HEK293 (cell line): ENCODE measurements around the gene TUFM.

ENCODE experiments used
- CTCF ChIA-PET: fragments of 350-600 bp; formaldehyde crosslinking; extraction: SDS; loops from one replicate; lab custom pipeline; 2021; ENCODE audit warnings: antibody characterized with exemption; lab: Yijun Ruan, JAX
- POLR2A ChIA-PET: fragments of 300-600 bp; formaldehyde crosslinking; extraction: SDS; loops from one replicate; lab custom pipeline; 2020; ENCODE audit warnings: antibody characterized with exemption, inconsistent platforms; lab: Yijun Ruan, JAX
- H3K27ac ChIP-seq: fragments of 200-500 bp; sonication (Bioruptor generic); 2 replicates; pipeline ENCODE4 v1.5.1; 2014; ENCODE audit warnings: low read depth, low read length, control low read depth, inconsistent platforms; ENCODE audit errors: extremely low read depth
- H3K36me3 ChIP-seq, 2 experiments: fragments of 200-500 bp in 1 of 2; sonication (Bioruptor generic) in 1 of 2; 1 replicate in 1 of 2; 2 replicates in 1 of 2; pipeline ENCODE4 v1.5.1; 2014 to 2017; ENCODE audit warnings: inconsistent platforms in 2 of 2, low read length in 2 of 2; ENCODE audit not compliant: control insufficient read depth in 2 of 2, insufficient read depth in 1 of 2
- H3K4me1 ChIP-seq: fragments of 200-500 bp; sonication (Bioruptor generic); 2 replicates; pipeline ENCODE4 v1.5.1; 2014; ENCODE audit warnings: mild to moderate bottlenecking, low read length, inconsistent platforms; ENCODE audit not compliant: control insufficient read depth, insufficient read depth
- H3K4me3 ChIP-seq: 2 replicates; pipeline ENCODE4 v1.5.1; 2011; ENCODE audit warnings: low read depth, mild to moderate bottlenecking, control low read depth, low read length, moderate library complexity
- H3K9me3 ChIP-seq: fragments of 200-500 bp; sonication (Bioruptor generic); 2 replicates; pipeline ENCODE4 v1.5.1; 2014; ENCODE audit warnings: low read depth, low read length, inconsistent platforms; ENCODE audit not compliant: control insufficient read depth, insufficient read depth
- BCL11A ChIP-seq: fragments of 450-650 bp; formaldehyde crosslinking; IDR thresholded peaks from 2 replicates; pipeline ENCODE4 v1.5.1; 2016; ENCODE audit warnings: low read depth, missing biosample characterization, missing genetic modification characterization
- GLI4 ChIP-seq: fragments of 450-650 bp; formaldehyde crosslinking; IDR thresholded peaks from 2 replicates; pipeline ENCODE4 v1.5.1; 2016; ENCODE audit warnings: missing biosample characterization, missing genetic modification characterization
- KLF9 ChIP-seq: fragments of 450-650 bp; formaldehyde crosslinking; IDR thresholded peaks from 2 replicates; pipeline ENCODE4 v1.5.1; 2016; ENCODE audit warnings: missing biosample characterization, missing genetic modification characterization, low read depth
- MEIS1 ChIP-seq: sonication (generic); formaldehyde crosslinking; IDR thresholded peaks from 2 replicates; pipeline ENCODE4 v1.8.1; 2022; ENCODE audit warnings: missing genetic modification reagents, mild to moderate bottlenecking, borderline replicate concordance
- MYNN ChIP-seq: fragments of 450-650 bp; formaldehyde crosslinking; IDR thresholded peaks from 2 replicates; pipeline ENCODE4 v1.5.1; 2016; ENCODE audit warnings: missing biosample characterization, missing genetic modification characterization, borderline replicate concordance
- RBAK ChIP-seq: fragments of 450-650 bp; formaldehyde crosslinking; IDR thresholded peaks from 2 replicates; pipeline ENCODE4 v1.5.1; 2016; ENCODE audit warnings: missing biosample characterization, missing genetic modification characterization
- YY2 ChIP-seq: fragments of 450-650 bp; formaldehyde crosslinking; IDR thresholded peaks from 2 replicates; pipeline ENCODE4 v1.5.1; 2016; ENCODE audit warnings: missing biosample characterization, missing genetic modification characterization
- ZBTB21 ChIP-seq: fragments of 450-650 bp; formaldehyde crosslinking; IDR thresholded peaks from 2 replicates; pipeline ENCODE4 v1.5.1; 2017; ENCODE audit warnings: missing biosample characterization, missing genetic modification characterization
- ZFHX2 ChIP-seq: fragments of 450-650 bp; formaldehyde crosslinking; conservative IDR thresholded peaks from 2 replicates; pipeline ENCODE4 v1.5.1; 2016; ENCODE audit warnings: missing biosample characterization, missing genetic modification characterization
- ZFP3 ChIP-seq: fragments of 450-650 bp; formaldehyde crosslinking; IDR thresholded peaks from 2 replicates; pipeline ENCODE4 v1.5.1; 2016; ENCODE audit warnings: low read depth, missing biosample characterization, missing genetic modification characterization
- ZFP41 ChIP-seq: fragments of 450-650 bp; formaldehyde crosslinking; IDR thresholded peaks from 2 replicates; pipeline ENCODE4 v1.5.1; 2016; ENCODE audit warnings: missing biosample characterization, missing genetic modification characterization, borderline replicate concordance
- ZIC2 ChIP-seq: fragments of 450-650 bp; formaldehyde crosslinking; IDR thresholded peaks from 2 replicates; pipeline ENCODE4 v1.5.1; 2016; ENCODE audit warnings: missing biosample characterization, missing genetic modification characterization
- ZNF132 ChIP-seq: fragments of 450-650 bp; formaldehyde crosslinking; IDR thresholded peaks from 2 replicates; pipeline ENCODE4 v1.5.1; 2017; ENCODE audit warnings: missing biosample characterization, missing genetic modification characterization, borderline replicate concordance
- ZNF16 ChIP-seq: fragments of 450-650 bp; formaldehyde crosslinking; IDR thresholded peaks from 2 replicates; pipeline ENCODE4 v1.5.1; 2016; ENCODE audit warnings: low read depth, missing biosample characterization, missing genetic modification characterization
- ZNF214 ChIP-seq: fragments of 450-650 bp; formaldehyde crosslinking; IDR thresholded peaks from 2 replicates; pipeline ENCODE4 v1.5.1; 2017; ENCODE audit warnings: missing biosample characterization, mild to moderate bottlenecking, missing genetic modification characterization, borderline replicate concordance
- ZNF37A ChIP-seq: fragments of 450-650 bp; IDR thresholded peaks from 2 replicates; pipeline ENCODE4 v1.5.1; 2018; ENCODE audit warnings: missing biosample characterization, missing genetic modification characterization
- ZNF600 ChIP-seq: fragments of 450-650 bp; formaldehyde crosslinking; IDR thresholded peaks from 2 replicates; pipeline ENCODE4 v1.5.1; 2016; ENCODE audit warnings: missing biosample characterization, missing genetic modification characterization
- ZNF654 ChIP-seq: fragments of 450-650 bp; formaldehyde crosslinking; IDR thresholded peaks from 2 replicates; pipeline ENCODE4 v1.5.1; 2016; ENCODE audit warnings: low read depth, missing biosample characterization, missing genetic modification characterization
- ZNF660 ChIP-seq: fragments of 450-650 bp; IDR thresholded peaks from 2 replicates; pipeline ENCODE4 v1.5.1; 2018; ENCODE audit warnings: missing biosample characterization, mild to moderate bottlenecking, missing genetic modification characterization
- ZNF670 ChIP-seq: fragments of 450-650 bp; formaldehyde crosslinking; IDR thresholded peaks from 2 replicates; pipeline ENCODE4 v1.5.1; 2016; ENCODE audit warnings: missing biosample characterization, missing genetic modification characterization, low read depth
- ZNF792 ChIP-seq: fragments of 450-650 bp; formaldehyde crosslinking; IDR thresholded peaks from 2 replicates; pipeline ENCODE4 v1.5.1; 2016; ENCODE audit warnings: missing biosample characterization, missing genetic modification characterization
- ZNF830 ChIP-seq: fragments of 450-650 bp; IDR thresholded peaks from 2 replicates; pipeline ENCODE4 v1.5.0; 2018; ENCODE audit warnings: missing biosample characterization, missing genetic modification characterization, low read depth, mild to moderate bottlenecking, moderate library complexity
- ZSCAN16 ChIP-seq: fragments of 450-650 bp; formaldehyde crosslinking; IDR thresholded peaks from 2 replicates; pipeline ENCODE4 v1.5.1; 2016; ENCODE audit warnings: missing biosample characterization, missing genetic modification characterization
- ZSCAN30 ChIP-seq: fragments of 450-650 bp; IDR thresholded peaks from 2 replicates; pipeline ENCODE4 v1.5.1; 2018; ENCODE audit warnings: missing biosample characterization, mild to moderate bottlenecking, missing genetic modification characterization, moderate library complexity
- ZXDB ChIP-seq: fragments of 450-650 bp; formaldehyde crosslinking; IDR thresholded peaks from 2 replicates; pipeline ENCODE4 v1.5.1; 2016; ENCODE audit warnings: missing biosample characterization, missing genetic modification characterization
- TF ChIP-seq, protein P1 (sequence below): fragments of 450-650 bp; formaldehyde crosslinking; IDR thresholded peaks from 2 replicates; pipeline ENCODE4 v1.5.1; 2016; ENCODE audit warnings: missing biosample characterization, missing genetic modification characterization
- TF ChIP-seq, protein P2 (sequence below): fragments of 450-650 bp; formaldehyde crosslinking; IDR thresholded peaks from 2 replicates; pipeline ENCODE4 v1.5.1; 2016; ENCODE audit warnings: missing biosample characterization, missing genetic modification characterization
- TF ChIP-seq, protein P3 (sequence below): fragments of 450-650 bp; formaldehyde crosslinking; IDR thresholded peaks from 2 replicates; pipeline ENCODE4 v1.5.1; 2016; ENCODE audit warnings: missing biosample characterization, missing genetic modification characterization
- TF ChIP-seq, protein P4 (sequence below): fragments of 450-650 bp; formaldehyde crosslinking; IDR thresholded peaks from 2 replicates; pipeline ENCODE4 v1.5.1; 2017; ENCODE audit warnings: missing biosample characterization, missing genetic modification characterization

The TUFM gene

DNA sequence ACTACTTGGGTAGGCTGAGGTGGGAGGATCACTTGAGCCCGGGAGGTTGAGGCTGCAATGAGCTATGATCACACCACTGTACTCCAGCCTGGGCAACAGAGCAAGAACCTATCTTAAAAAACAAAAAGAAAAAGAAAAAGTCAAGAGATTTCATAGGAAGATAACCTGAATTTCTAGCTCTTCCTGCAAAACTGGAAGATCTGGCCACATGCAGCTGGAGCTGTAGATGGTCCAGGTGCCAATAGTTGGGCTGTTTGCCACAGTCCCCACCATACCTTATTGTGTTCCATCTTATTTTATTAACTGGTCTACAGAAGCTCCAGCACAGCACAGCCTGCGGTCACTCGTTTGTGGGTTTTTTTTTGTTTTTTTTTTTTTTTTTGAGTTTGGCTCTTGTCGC is 47.1 kb upstream of the TUFM start:
- TF ChIP-seq, protein P1, sequence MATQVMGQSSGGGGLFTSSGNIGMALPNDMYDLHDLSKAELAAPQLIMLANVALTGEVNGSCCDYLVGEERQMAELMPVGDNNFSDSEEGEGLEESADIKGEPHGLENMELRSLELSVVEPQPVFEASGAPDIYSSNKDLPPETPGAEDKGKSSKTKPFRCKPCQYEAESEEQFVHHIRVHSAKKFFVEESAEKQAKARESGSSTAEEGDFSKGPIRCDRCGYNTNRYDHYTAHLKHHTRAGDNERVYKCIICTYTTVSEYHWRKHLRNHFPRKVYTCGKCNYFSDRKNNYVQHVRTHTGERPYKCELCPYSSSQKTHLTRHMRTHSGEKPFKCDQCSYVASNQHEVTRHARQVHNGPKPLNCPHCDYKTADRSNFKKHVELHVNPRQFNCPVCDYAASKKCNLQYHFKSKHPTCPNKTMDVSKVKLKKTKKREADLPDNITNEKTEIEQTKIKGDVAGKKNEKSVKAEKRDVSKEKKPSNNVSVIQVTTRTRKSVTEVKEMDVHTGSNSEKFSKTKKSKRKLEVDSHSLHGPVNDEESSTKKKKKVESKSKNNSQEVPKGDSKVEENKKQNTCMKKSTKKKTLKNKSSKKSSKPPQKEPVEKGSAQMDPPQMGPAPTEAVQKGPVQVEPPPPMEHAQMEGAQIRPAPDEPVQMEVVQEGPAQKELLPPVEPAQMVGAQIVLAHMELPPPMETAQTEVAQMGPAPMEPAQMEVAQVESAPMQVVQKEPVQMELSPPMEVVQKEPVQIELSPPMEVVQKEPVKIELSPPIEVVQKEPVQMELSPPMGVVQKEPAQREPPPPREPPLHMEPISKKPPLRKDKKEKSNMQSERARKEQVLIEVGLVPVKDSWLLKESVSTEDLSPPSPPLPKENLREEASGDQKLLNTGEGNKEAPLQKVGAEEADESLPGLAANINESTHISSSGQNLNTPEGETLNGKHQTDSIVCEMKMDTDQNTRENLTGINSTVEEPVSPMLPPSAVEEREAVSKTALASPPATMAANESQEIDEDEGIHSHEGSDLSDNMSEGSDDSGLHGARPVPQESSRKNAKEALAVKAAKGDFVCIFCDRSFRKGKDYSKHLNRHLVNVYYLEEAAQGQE (tag by site-specific recombination), result no peak
- TF ChIP-seq MEIS1 (CRISPR knock-in tag), result no peak
- TF ChIP-seq ZFP3 (tag by site-specific recombination), result no peak
- no peak for TF ChIP-seq ZFP41 (tag by site-specific recombination)
- TF ChIP-seq ZNF660 (tag by site-specific recombination), result no peak
- no peak for TF ChIP-seq ZNF670 (tag by site-specific recombination)
- TF ChIP-seq ZNF654, result no peak
- no peak for TF ChIP-seq ZNF214
- no peak for TF ChIP-seq ZNF37A
- no peak for TF ChIP-seq ZNF792
- no peak for TF ChIP-seq KLF9
- TF ChIP-seq ZNF830 (tag by site-specific recombination), result no peak
- TF ChIP-seq ZFHX2, result no peak
- no peak for TF ChIP-seq RBAK (tag by site-specific recombination)
- TF ChIP-seq, protein P2, sequence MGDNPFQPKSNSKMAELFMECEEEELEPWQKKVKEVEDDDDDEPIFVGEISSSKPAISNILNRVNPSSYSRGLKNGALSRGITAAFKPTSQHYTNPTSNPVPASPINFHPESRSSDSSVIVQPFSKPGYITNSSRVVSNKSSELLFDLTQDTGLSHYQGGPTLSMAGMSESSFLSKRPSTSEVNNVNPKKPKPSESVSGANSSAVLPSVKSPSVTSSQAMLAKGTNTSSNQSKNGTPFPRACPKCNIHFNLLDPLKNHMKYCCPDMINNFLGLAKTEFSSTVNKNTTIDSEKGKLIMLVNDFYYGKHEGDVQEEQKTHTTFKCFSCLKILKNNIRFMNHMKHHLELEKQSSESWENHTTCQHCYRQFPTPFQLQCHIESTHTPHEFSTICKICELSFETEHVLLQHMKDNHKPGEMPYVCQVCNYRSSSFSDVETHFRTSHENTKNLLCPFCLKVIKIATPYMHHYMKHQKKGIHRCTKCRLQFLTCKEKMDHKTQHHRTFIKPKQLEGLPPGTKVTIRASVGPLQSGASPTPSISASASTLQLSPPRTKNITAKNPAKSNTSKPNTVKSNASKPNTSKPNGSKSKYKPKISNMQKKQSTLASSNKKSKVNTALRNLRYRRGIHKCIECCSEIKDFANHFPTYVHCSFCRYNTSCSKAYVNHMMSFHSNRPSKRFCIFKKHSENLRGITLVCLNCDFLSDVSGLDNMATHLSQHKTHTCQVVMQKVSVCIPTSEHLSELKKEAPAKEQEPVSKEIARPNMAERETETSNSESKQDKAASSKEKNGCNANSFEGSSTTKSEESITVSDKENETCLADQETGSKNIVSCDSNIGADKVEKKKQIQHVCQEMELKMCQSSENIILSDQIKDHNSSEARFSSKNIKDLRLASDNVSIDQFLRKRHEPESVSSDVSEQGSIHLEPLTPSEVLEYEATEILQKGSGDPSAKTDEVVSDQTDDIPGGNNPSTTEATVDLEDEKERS (tag by site-specific recombination), result no peak
- no peak for TF ChIP-seq ZXDB (tag by site-specific recombination)
- no peak for TF ChIP-seq ZBTB21
- no peak for TF ChIP-seq YY2 (tag by site-specific recombination)
- TF ChIP-seq ZNF600 (tag by site-specific recombination), result no peak
- TF ChIP-seq MYNN, result no peak
- no peaks in the 10 kb centered on the region for H3K9me3 ChIP-seq
- H3K4me1 ChIP-seq, result no peaks in the 10 kb centered on the region
- CTCF ChIA-PET, result no interaction called here
- H3K27ac ChIP-seq, result no peak overlapping the region
- peaks cover 0 to 17% of the 10 kb centered on the region in 2 experiments; a peak in 2 of 3 replicates for H3K36me3 ChIP-seq
- H3K4me3 ChIP-seq, result no peak overlapping the region
- POLR2A ChIA-PET, result no interaction called here

DNA sequence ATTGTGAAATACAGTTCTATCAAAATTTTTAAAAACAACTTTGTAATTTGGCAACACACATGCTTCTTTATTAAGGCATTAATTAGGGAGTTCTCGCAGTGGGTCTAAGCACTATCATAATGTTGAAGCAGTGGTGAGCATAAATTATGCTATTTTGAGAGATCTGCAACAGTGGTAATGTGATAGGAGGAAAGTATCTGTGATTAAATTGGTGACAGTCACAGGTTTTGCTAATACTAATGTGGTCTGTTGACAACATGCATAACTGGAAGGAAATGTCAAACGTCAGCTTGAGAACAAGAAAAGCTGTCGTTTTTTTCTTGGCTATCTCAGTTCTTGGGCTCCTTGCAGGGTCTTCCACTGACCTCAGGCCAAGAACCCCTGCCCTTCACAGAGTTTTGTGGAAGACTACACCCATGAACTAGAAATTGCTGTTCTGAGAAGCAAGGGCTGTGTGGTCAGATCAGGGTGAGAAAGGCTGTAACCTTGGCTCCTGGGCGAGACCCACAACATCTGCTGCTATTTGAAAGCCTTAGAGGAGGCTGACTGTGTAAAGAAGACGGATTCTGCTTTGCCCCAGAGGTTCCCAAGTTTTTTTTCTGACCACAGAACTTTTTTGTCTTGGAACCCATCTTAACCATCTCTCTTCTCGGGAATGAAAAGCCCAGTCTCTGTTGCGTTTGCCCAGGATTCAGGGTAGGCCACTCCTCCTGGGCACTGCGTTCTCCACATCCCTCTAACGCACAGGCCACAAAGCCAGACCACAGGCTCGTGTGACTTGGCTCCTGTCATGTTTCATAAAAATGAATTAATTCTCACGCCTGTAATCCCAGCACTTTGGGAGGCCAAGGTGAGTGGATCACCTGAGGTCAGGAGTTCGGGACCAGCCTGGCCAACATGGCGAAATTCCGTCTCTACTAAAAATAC is 46.1 kb upstream of the TUFM start:
- H3K4me1 ChIP-seq, result no peaks in the 10 kb centered on the region
- H3K36me3 ChIP-seq, result peaks cover 0 to 18% of the 10 kb centered on the region in 2 experiments; a peak in 2 of 3 replicates
- ChIA-PET CTCF (no interaction called here), POLR2A (no interaction called here)
- no peaks in the 10 kb centered on the region for H3K9me3 ChIP-seq
- no peak overlapping the region for H3K4me3 ChIP-seq
- H3K27ac ChIP-seq, result no peak overlapping the region
- TF ChIP-seq ZFP3 (tag by site-specific recombination) (no peak), ZIC2 (no peak), GLI4 (tag by site-specific recombination) (no peak), BCL11A (no peak), ZSCAN30 (tag by site-specific recombination) (no peak), ZNF16 (tag by site-specific recombination) (no peak), ZNF132 (tag by site-specific recombination) (no peak), ZSCAN16 (no peak)
- TF ChIP-seq, protein P3, sequence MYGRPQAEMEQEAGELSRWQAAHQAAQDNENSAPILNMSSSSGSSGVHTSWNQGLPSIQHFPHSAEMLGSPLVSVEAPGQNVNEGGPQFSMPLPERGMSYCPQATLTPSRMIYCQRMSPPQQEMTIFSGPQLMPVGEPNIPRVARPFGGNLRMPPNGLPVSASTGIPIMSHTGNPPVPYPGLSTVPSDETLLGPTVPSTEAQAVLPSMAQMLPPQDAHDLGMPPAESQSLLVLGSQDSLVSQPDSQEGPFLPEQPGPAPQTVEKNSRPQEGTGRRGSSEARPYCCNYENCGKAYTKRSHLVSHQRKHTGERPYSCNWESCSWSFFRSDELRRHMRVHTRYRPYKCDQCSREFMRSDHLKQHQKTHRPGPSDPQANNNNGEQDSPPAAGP (tag by site-specific recombination), result no peak
- TF ChIP-seq, protein P4, sequence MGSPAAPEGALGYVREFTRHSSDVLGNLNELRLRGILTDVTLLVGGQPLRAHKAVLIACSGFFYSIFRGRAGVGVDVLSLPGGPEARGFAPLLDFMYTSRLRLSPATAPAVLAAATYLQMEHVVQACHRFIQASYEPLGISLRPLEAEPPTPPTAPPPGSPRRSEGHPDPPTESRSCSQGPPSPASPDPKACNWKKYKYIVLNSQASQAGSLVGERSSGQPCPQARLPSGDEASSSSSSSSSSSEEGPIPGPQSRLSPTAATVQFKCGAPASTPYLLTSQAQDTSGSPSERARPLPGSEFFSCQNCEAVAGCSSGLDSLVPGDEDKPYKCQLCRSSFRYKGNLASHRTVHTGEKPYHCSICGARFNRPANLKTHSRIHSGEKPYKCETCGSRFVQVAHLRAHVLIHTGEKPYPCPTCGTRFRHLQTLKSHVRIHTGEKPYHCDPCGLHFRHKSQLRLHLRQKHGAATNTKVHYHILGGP (tag by site-specific recombination), result no peak
